ENCODE data around the gene WDR90. TPM values are rescaled to one million over a fixed set of nuclear protein-coding genes. Genes with fewer than 3 reads are reported as not detected.

Gene WDR90
- total and polyA plus RNA-seq, 2 of the 13 experiments (the other 11 are each of a cell fraction or from before 2014, with no cell fraction given) = 14.9 to 28.9 TPM

- no peak for TF ChIP-seq TCF12 (IDR thresholded peaks at IDR 0.05)
- TF ChIP-seq TCF12 (CRISPR knock-in tag; IDR thresholded peaks at IDR 0.05) = no peak
- TF ChIP-seq MEF2D (CRISPR knock-in tag; IDR thresholded peaks at IDR 0.05) = no peak
- no peak for TF ChIP-seq ZNF30 (CRISPR knock-in tag; IDR thresholded peaks at IDR 0.05)
- peak; percentile 52; the same call in 1 of the 2 replicates for TF ChIP-seq AKAP8 (CRISPR knock-in tag; IDR thresholded peaks at IDR 0.05)
- TF ChIP-seq RXRB (CRISPR knock-in tag; IDR thresholded peaks at IDR 0.05; ENCODE audit: borderline replicate concordance) = peak; percentile 46; the same call in 1 of the 2 replicates
- TF ChIP-seq NR2C2 (CRISPR knock-in tag; IDR thresholded peaks at IDR 0.05; ENCODE audit: borderline replicate concordance) = peak; percentile 54
- TF ChIP-seq ZNF83 (CRISPR knock-in tag; IDR thresholded peaks at IDR 0.05; ENCODE audit: borderline replicate concordance) = no peak
- TF ChIP-seq ZNF781 (CRISPR knock-in tag; IDR thresholded peaks at IDR 0.05; ENCODE audit: borderline replicate concordance, not compliant biosample characterization) = no peak
- no peak for TF ChIP-seq ZNF614 (CRISPR knock-in tag; IDR thresholded peaks at IDR 0.05; ENCODE audit: borderline replicate concordance)
- no peak for TF ChIP-seq ZFP36L2 (CRISPR knock-in tag; IDR thresholded peaks at IDR 0.05)
- TF ChIP-seq KAT2B (IDR thresholded peaks at IDR 0.05; ENCODE audit: borderline replicate concordance, low read depth, low read length) = no peak
- TF ChIP-seq EEA1 (CRISPR knock-in tag; IDR thresholded peaks at IDR 0.05; ENCODE audit: borderline replicate concordance) = no peak
- TF ChIP-seq ZNF891 (CRISPR knock-in tag; IDR thresholded peaks at IDR 0.05) = 0 out of 2 replicates have a peak, but pooled peaks have one; percentile 2
- TF ChIP-seq, protein P1, sequence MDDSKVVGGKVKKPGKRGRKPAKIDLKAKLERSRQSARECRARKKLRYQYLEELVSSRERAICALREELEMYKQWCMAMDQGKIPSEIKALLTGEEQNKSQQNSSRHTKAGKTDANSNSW (CRISPR knock-in tag; IDR thresholded peaks at IDR 0.05; ENCODE audit: borderline replicate concordance) = no peak
- TF ChIP-seq, protein P2, sequence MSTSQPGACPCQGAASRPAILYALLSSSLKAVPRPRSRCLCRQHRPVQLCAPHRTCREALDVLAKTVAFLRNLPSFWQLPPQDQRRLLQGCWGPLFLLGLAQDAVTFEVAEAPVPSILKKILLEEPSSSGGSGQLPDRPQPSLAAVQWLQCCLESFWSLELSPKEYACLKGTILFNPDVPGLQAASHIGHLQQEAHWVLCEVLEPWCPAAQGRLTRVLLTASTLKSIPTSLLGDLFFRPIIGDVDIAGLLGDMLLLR (CRISPR knock-in tag; IDR thresholded peaks at IDR 0.05) = no peak
- no peak for TF ChIP-seq E2F1 (CRISPR knock-in tag; IDR thresholded peaks at IDR 0.05)
- TF ChIP-seq NR2F1 (CRISPR knock-in tag; IDR thresholded peaks at IDR 0.05) = 0 out of 4 replicates have a peak, but pooled peaks have one; percentile 13 to 24
- no peak for TF ChIP-seq NKX3-1 (CRISPR knock-in tag; IDR thresholded peaks at IDR 0.05)
- TF ChIP-seq ZNF333 (CRISPR knock-in tag; IDR thresholded peaks at IDR 0.05; ENCODE audit: borderline replicate concordance) = no peak
- TF ChIP-seq NR1H2 (CRISPR knock-in tag; IDR thresholded peaks at IDR 0.05; ENCODE audit: borderline replicate concordance, low read depth) = no peak
- TF ChIP-seq ZNF75D (CRISPR knock-in tag; IDR thresholded peaks at IDR 0.05; ENCODE audit: borderline replicate concordance) = no peak
- TF ChIP-seq ZSCAN12 (CRISPR knock-in tag; IDR thresholded peaks at IDR 0.05) = no peak
- TF ChIP-seq KDM2A (CRISPR knock-in tag; IDR thresholded peaks at IDR 0.05; ENCODE audit: borderline replicate concordance, low read depth) = peak; percentile 65; the same call in 1 of the 2 replicates
- 0 out of 2 replicates have a peak, but pooled peaks have one; percentile 2 for TF ChIP-seq REPIN1 (CRISPR knock-in tag; IDR thresholded peaks at IDR 0.05; ENCODE audit: borderline replicate concordance, low read depth)
- peak; percentile 8; the same call in 1 of the 2 replicates for TF ChIP-seq HNF4G (IDR thresholded peaks at IDR 0.05; ENCODE audit: borderline replicate concordance, low read depth, low read length)
- TF ChIP-seq HNF4G (CRISPR knock-in tag; IDR thresholded peaks at IDR 0.05; ENCODE audit: borderline replicate concordance, low read depth) = no peak
- TF ChIP-seq ZNF207 (IDR thresholded peaks at IDR 0.05; ENCODE audit: borderline replicate concordance) = no peak
- TF ChIP-seq ZNF543 (CRISPR knock-in tag; IDR thresholded peaks at IDR 0.05) = no peak
- TF ChIP-seq PHB2 (IDR thresholded peaks at IDR 0.05; ENCODE audit: partially characterized antibody) = no peak
- no peak for TF ChIP-seq ZNF282 (IDR thresholded peaks at IDR 0.05; ENCODE audit: partially characterized antibody)
- TF ChIP-seq IKZF1 (IDR thresholded peaks at IDR 0.05) = no peak
- TF ChIP-seq LCORL (IDR thresholded peaks at IDR 0.05) = no peak
- TF ChIP-seq LCORL (CRISPR knock-in tag; IDR thresholded peaks at IDR 0.05) = no peak
These were observed 67.0 kb downstream of the WDR90 start (continued) for GRCh38 chr16:716200-716568.
